Adrenal gland (tissue), 12 donors: Measurements from ENCODE around the gene ARHGAP8. TPM values are rescaled to one million over a fixed set of nuclear protein-coding genes. Genes with fewer than 3 reads are reported as not detected.

ENCODE experiments used
- DNase-seq, 7 donors: peaks; one replicate each; pipeline ENCODE4 v3.0.0-alpha.2; 2019 to 2020
- H3K27ac ChIP-seq, 5 donors: fragments of 200-600 bp; sonication (generic) in 4 of 5; 1 replicate in 3 of 5; 2 replicates in 2 of 5; pipeline versions ENCODE4 v1.5.1 to v1.8.0; 2016 to 2020; ENCODE audit warnings: mild to moderate bottlenecking in 1 of 5
- H3K27me3 ChIP-seq: fragments of 200-600 bp; 2 replicates; pipeline ENCODE4 v1.8.0; 2021
- H3K36me3 ChIP-seq, 2 donors: fragments of 200-600 bp; replicated peaks in 1 of 2; 1 replicate in 1 of 2; 2 replicates in 1 of 2; pipeline versions ENCODE4 v1.5.1 to v1.8.0; 2018 to 2022
- H3K4me1 ChIP-seq, 2 donors: fragments of 200-600 bp; replicated peaks in 1 of 2; 1 replicate in 1 of 2; 2 replicates in 1 of 2; pipeline versions ENCODE4 v1.5.1 to v1.8.0; 2018 to 2021
- H3K4me3 ChIP-seq, 4 donors: fragments of 200-600 bp; sonication (generic) in 3 of 4; one replicate each; pipeline ENCODE4 v1.5.1; 2016 to 2018
- H3K9me3 ChIP-seq, 3 donors: fragments of 200-600 bp; sonication (generic) in 1 of 3; replicated peaks in 1 of 3; 1 replicate in 2 of 3; 2 replicates in 1 of 3; pipeline versions ENCODE4 v1.5.1 to v1.8.0; 2016 to 2021
- POLR2A ChIP-seq, 2 donors: fragments of 450-650 bp; IDR thresholded peaks; one replicate each; pipeline ENCODE4 v1.6.1; 2017; ENCODE audit warnings: antibody characterized with exemption in 2 of 2, mild to moderate bottlenecking in 2 of 2, moderate library complexity in 1 of 2
- WGBS, 4 donors: extraction: QIAGEN DNeasy Blood & Tissue Kit in 2 of 4; methylation state at CpG; one replicate each; pipeline versions ENCODE4 v1.1.5 to v1.1.7; 2013 to 2017; 5-methylcytosine and 5-hydroxymethylcytosine counted together
- intact Hi-C, 2 donors: fragments of 100-400 bp; cut with DNase I; formaldehyde crosslinking; loops; one replicate each; pipeline versions ENCODE4 v1.14.1 to v1.15.0; 2022 to 2023
- polyA plus RNA-seq, 3 donors: library from polyadenylated mRNA; stranded (reverse); fragments of 200-250 nt in 2 of 3; fragments of 350-450 nt in 1 of 3; fragmentation: Illumina TruSeq in 1 of 3; extraction: RNeasy Lipid Tissue Mini Kit (QIAGEN cat#74804) in 1 of 3; gene quantifications; one replicate each; pipeline ENCODE4 v1.2.3, GENCODE V29; 2013 to 2014
- total RNA-seq, 9 donors: library from RNA; depleted of rRNA in 4 of 9; stranded (reverse); fragments of >200 nt in 4 of 9; fragments of 120-200 nt in 1 of 9; fragmentation: NEBNext Ultra II Directional in 1 of 9; extraction: Animal tissue kit (Norgen Biotek cat#: 25700) in 1 of 9; gene quantifications; one replicate each; pipeline versions ENCODE4 v1.1.0 to v1.2.4, GENCODE V29; 2013 to 2023
- TF ChIP-seq, protein P1 (sequence below), 6 experiments: fragments of 450-650 bp in 4 of 6; fragments of 200-600 bp in 2 of 6; sonication (generic) in 1 of 6; IDR thresholded peaks; 1 replicate in 5 of 6; 2 replicates in 1 of 6; pipeline versions ENCODE4 v1.5.1 to v1.8.0; 2016 to 2021; ENCODE audit warnings: antibody characterized with exemption in 6 of 6, mild to moderate bottlenecking in 2 of 6, moderate library complexity in 1 of 6
- donor health status: healthy with polysubstance abuse.
- donor health status: Bipolar disorder and iron deficiency.
- donor health status: DM: yes; HTN: yes; CAD: no.
- donor health status: DM: no; HTN: no; CAD: no.
- donor health status: DM: no; HTN: no; CAD: no.
- donor health status: DM: yes; HTN: yes; CAD: no.

ARHGAP8 gene
- total and polyA plus RNA-seq, 12 donors: 0.12 to 17.8 (median 1.1) TPM

DNA sequence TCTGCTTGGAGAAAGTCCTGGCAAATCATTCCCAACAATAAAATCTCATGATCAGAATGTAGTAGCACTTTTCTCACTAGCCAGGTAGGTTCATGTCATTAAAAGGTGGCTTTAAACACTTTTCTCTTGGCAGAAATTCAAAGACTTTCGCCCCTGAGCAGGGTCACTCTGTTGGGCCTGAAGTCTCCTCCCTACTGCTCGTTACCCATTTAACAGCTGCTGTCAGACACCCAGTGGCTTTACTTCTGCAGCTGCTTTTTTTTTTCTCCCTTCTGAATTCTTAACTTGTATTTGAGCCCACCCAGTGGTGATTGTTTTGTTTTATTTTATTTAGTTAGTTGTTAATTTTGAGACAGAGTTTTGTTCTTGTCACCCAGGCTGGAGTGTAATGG is 25.0 kb downstream of the ARHGAP8 start:
- 72 to 84% (median 82%) methylated on average over 2 of the region's 2 CpGs for whole genome bisulfite sequencing, 4 donors
- Histone ChIP-seq H3K4me3 (no peak overlapping the region), H3K27me3 (no peaks in the 10 kb centered on the region), H3K27ac (no peak overlapping the region), H3K36me3 (no peaks in the 10 kb centered on the region), H3K9me3 (peaks cover 0 to 12% (median 0%) of the 10 kb centered on the region in 3 donors), H3K4me1 (no peaks in the 10 kb centered on the region)
- no peak for TF ChIP-seq POLR2A (IDR thresholded peaks at IDR 0.05)
- TF ChIP-seq, protein P1, sequence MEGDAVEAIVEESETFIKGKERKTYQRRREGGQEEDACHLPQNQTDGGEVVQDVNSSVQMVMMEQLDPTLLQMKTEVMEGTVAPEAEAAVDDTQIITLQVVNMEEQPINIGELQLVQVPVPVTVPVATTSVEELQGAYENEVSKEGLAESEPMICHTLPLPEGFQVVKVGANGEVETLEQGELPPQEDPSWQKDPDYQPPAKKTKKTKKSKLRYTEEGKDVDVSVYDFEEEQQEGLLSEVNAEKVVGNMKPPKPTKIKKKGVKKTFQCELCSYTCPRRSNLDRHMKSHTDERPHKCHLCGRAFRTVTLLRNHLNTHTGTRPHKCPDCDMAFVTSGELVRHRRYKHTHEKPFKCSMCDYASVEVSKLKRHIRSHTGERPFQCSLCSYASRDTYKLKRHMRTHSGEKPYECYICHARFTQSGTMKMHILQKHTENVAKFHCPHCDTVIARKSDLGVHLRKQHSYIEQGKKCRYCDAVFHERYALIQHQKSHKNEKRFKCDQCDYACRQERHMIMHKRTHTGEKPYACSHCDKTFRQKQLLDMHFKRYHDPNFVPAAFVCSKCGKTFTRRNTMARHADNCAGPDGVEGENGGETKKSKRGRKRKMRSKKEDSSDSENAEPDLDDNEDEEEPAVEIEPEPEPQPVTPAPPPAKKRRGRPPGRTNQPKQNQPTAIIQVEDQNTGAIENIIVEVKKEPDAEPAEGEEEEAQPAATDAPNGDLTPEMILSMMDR (IDR thresholded peaks at IDR 0.05): no peak
- intact Hi-C loops: no loop called here
- DNase-seq: no peak

- H3K27me3 ChIP-seq: no peaks in the 10 kb centered on the region
- 79 to 85% (median 82%) methylated on average over 15 to 17 of the region's 17 CpGs for WGBS, 4 donors
Observed at GRCh38 chr22:44780876-44781449, 28.6 kb downstream of the ARHGAP8 start.

DNA sequence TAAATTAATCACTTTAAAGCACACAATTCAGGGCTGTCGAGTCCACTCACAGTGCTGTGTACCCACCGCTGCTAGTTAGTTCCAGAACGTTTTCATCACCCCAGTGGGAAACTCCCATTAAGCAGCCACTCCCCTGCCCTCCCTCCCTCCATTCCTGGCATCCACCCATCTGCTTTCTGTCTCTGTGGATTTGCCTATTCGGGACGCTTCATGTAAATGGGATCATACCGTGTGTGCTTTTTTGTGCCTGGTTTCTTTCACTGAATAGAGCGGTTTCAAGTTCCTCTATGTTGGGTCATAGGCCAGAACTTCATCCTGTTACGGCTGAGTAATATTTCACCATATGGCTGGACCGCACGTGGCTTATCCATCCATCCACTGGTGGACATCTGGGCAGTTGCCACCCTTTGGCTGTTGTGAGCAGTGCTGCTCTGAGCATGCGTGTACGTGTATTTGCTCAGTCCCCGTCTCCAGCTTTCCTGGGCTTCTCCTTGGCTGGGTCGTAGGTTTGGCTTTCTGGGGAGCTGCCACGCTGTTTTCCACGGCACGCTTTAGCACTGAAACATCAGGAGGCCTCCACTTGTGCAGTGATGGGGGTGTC is 30.1 kb downstream of the ARHGAP8 start:
- H3K36me3 ChIP-seq: no peaks in the 10 kb centered on the region
- 70 to 74% (median 72%) methylated on average over 17 of the region's 17 CpGs for WGBS, 4 donors
- intact Hi-C loops: no loop called here
- no peaks in the 10 kb centered on the region for H3K9me3 ChIP-seq
- H3K4me1 ChIP-seq: no peaks in the 10 kb centered on the region
- TF ChIP-seq POLR2A (IDR thresholded peaks at IDR 0.05): no peak
- TF ChIP-seq, protein P1 (IDR thresholded peaks at IDR 0.05): no peak
- no peak for DNase-seq
- H3K27ac ChIP-seq: no peak overlapping the region
- no peaks in the 10 kb centered on the region for H3K27me3 ChIP-seq
- H3K4me3 ChIP-seq: no peak overlapping the region

More at GRCh38 chr22:44780876-44781449, 28.6 kb downstream of the ARHGAP8 start:
- H3K9me3 ChIP-seq: no peaks in the 10 kb centered on the region
- intact Hi-C loops: no loop called here
- no peak for TF ChIP-seq POLR2A (IDR thresholded peaks at IDR 0.05)
- TF ChIP-seq, protein P1 (IDR thresholded peaks at IDR 0.05): no peak
- no peaks in the 10 kb centered on the region for H3K36me3 ChIP-seq
- DNase-seq: no peak
- no peak overlapping the region for H3K27ac ChIP-seq
- no peaks in the 10 kb centered on the region for H3K4me1 ChIP-seq
- H3K4me3 ChIP-seq: no peak overlapping the region

GRCh38 chr22:44783091-44783490 is 30.7 kb downstream of the ARHGAP8 start:
- WGBS, 4 donors: 54 to 57% methylated on average over 9 to 10 of the region's 10 CpGs; no CpG with 5 or more reads in 2 of the 4 donors
- H3K36me3 ChIP-seq: no peaks in the 10 kb centered on the region
- intact Hi-C loops: no loop called here
- no peaks in the 10 kb centered on the region for H3K9me3 ChIP-seq
- H3K27ac ChIP-seq: no peak overlapping the region
- no peaks in the 10 kb centered on the region for H3K27me3 ChIP-seq
- TF ChIP-seq, protein P1 (IDR thresholded peaks at IDR 0.05): no peak
- TF ChIP-seq POLR2A (IDR thresholded peaks at IDR 0.05): no peak
- H3K4me1 ChIP-seq: no peaks in the 10 kb centered on the region
- H3K4me3 ChIP-seq: no peak overlapping the region
- no peak for DNase-seq
